CD4-positive, alpha-beta T cell treated with Interleukin-1 beta for 1 hour (primary cell): ENCODE data around the gene GLT1D1.

ENCODE experiments used
- DNase-seq, 2 donors: peaks; one replicate each; pipeline ENCODE4 v3.0.0-alpha.2; 2020 to 2022

Gene GLT1D1

GRCh38 chr12:128969480-128970055 lies 116.3 kb downstream of the GLT1D1 start:
- DNase-seq = no peak

GRCh38 chr12:128970110-128970509 lies 116.8 kb downstream of the GLT1D1 start:
- DNase-seq = no peak

GRCh38 chr12:128970941-128971340 lies 117.7 kb downstream of the GLT1D1 start:
- DNase-seq = no peak

GRCh38 chr12:128971802-128972201 lies 118.5 kb downstream of the GLT1D1 start:
- no peak for DNase-seq

GRCh38 chr12:128973883-128974681 lies 120.8 kb downstream of the GLT1D1 start:
- DNase-seq = no peak

- no peak for DNase-seq
Measured at GRCh38 chr12:128974881-128975280, 121.6 kb downstream of the GLT1D1 start.

- DNase-seq = no peak
Measured at GRCh38 chr12:128976120-128976738, 123.0 kb downstream of the GLT1D1 start.

GRCh38 chr12:128977441-128977840 lies 124.2 kb downstream of the GLT1D1 start:
- no peak for DNase-seq

- DNase-seq = no peak
Measured at GRCh38 chr12:128978067-128978466, 124.8 kb downstream of the GLT1D1 start.

- no peak for DNase-seq
Measured at GRCh38 chr12:128980623-128981022, 127.3 kb downstream of the GLT1D1 start.

- DNase-seq = no peak
Measured at GRCh38 chr12:128981971-128982533, 128.8 kb downstream of the GLT1D1 start.

GRCh38 chr12:128982933-128983332 lies 129.7 kb downstream of the GLT1D1 start:
- DNase-seq = no peak

GRCh38 chr12:128983371-128983770 lies 130.1 kb downstream of the GLT1D1 start:
- DNase-seq = no peak

- no peak for DNase-seq
Measured at GRCh38 chr12:128986957-128987356, 133.7 kb downstream of the GLT1D1 start.

GRCh38 chr12:128989287-128989686 lies 136.0 kb downstream of the GLT1D1 start:
- no peak for DNase-seq

GRCh38 chr12:128991716-128992115 lies 138.4 kb downstream of the GLT1D1 start:
- no peak for DNase-seq

GRCh38 chr12:128992116-128992515 lies 138.8 kb downstream of the GLT1D1 start:
- DNase-seq = no peak

- DNase-seq = no peak
Measured at GRCh38 chr12:128992550-128992949, 139.3 kb downstream of the GLT1D1 start.

- no peak for DNase-seq
Measured at GRCh38 chr12:128994856-128995255, 141.6 kb downstream of the GLT1D1 start.

- no peak for DNase-seq
Measured at GRCh38 chr12:128995619-128996018, 142.3 kb downstream of the GLT1D1 start.

- DNase-seq = no peak
Measured at GRCh38 chr12:129001826-129002225, 148.5 kb downstream of the GLT1D1 start.

GRCh38 chr12:129002427-129002826 lies 149.1 kb downstream of the GLT1D1 start:
- DNase-seq = no peak

- no peak for DNase-seq
Measured at GRCh38 chr12:129005416-129005815, 152.1 kb downstream of the GLT1D1 start.

- no peak for DNase-seq
Measured at GRCh38 chr12:129005829-129006228, 152.6 kb downstream of the GLT1D1 start.
